ENCODE results near the gene CTXN1.

DNA sequence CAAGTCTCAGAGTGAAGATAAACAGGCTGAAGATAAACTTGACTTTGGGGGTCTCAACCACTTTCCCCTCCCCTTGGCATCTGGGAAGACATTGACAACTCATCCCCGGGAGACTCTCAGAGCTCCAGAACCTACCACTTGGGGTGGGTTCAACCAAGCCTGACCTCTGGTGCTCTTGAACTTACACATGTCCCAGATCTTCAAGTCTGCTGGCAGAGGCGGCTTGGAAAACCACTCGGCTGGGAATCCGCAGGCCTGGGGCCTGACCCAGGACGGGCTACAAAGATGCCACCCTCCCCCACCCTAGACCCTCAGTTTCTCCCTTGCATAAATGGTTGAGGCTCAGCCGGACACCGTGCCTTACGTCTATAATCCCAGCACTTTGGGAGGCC lies 37.1 kb downstream of the CTXN1 start:
- TF ChIP-seq, protein P1, sequence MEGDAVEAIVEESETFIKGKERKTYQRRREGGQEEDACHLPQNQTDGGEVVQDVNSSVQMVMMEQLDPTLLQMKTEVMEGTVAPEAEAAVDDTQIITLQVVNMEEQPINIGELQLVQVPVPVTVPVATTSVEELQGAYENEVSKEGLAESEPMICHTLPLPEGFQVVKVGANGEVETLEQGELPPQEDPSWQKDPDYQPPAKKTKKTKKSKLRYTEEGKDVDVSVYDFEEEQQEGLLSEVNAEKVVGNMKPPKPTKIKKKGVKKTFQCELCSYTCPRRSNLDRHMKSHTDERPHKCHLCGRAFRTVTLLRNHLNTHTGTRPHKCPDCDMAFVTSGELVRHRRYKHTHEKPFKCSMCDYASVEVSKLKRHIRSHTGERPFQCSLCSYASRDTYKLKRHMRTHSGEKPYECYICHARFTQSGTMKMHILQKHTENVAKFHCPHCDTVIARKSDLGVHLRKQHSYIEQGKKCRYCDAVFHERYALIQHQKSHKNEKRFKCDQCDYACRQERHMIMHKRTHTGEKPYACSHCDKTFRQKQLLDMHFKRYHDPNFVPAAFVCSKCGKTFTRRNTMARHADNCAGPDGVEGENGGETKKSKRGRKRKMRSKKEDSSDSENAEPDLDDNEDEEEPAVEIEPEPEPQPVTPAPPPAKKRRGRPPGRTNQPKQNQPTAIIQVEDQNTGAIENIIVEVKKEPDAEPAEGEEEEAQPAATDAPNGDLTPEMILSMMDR (IDR thresholded peaks at IDR 0.05) = no peak
- TF ChIP-seq POLR2AphosphoS5 (IDR thresholded peaks at IDR 0.05) = no peak

All from prostate gland (tissue), 2 donors.